GM18858 (cell line): ENCODE data around the gene KCNK10.

Experiments
- ATAC-seq: cut with Tn5 transposase; IDR thresholded peaks from one replicate; pipeline ENCODE4 v1.9.1; 2021; ENCODE audit not compliant: unreplicated experiment

Gene KCNK10

GRCh38 chr14:88233915-88234314 is 89.2 kb downstream of the KCNK10 start:
- no peak for ATAC-seq

GRCh38 chr14:88232771-88233170 is 90.3 kb downstream of the KCNK10 start:
- no peak for ATAC-seq

GRCh38 chr14:88231603-88232002 is 91.5 kb downstream of the KCNK10 start:
- no peak for ATAC-seq

- ATAC-seq, result no peak
Measured at GRCh38 chr14:88229428-88229827, 93.6 kb downstream of the KCNK10 start.

- ATAC-seq, result no peak
Measured at GRCh38 chr14:88228522-88229236, 94.4 kb downstream of the KCNK10 start.

- no peak for ATAC-seq
Measured at GRCh38 chr14:88227693-88228092, 95.4 kb downstream of the KCNK10 start.

GRCh38 chr14:88225721-88226120 is 97.3 kb downstream of the KCNK10 start:
- no peak for ATAC-seq

- no peak for ATAC-seq
Measured at GRCh38 chr14:88218119-88218915, 104.8 kb downstream of the KCNK10 start.

GRCh38 chr14:88212691-88213090 is 110.4 kb downstream of the KCNK10 start:
- ATAC-seq, result no peak

GRCh38 chr14:88210426-88210825 is 112.6 kb downstream of the KCNK10 start:
- ATAC-seq, result no peak

GRCh38 chr14:88209273-88209672 is 113.8 kb downstream of the KCNK10 start:
- ATAC-seq, result no peak

GRCh38 chr14:88208858-88209257 is 114.2 kb downstream of the KCNK10 start:
- no peak for ATAC-seq

GRCh38 chr14:88204221-88204620 is 118.8 kb downstream of the KCNK10 start:
- ATAC-seq, result no peak

GRCh38 chr14:88203291-88203690 is 119.8 kb downstream of the KCNK10 start:
- no peak for ATAC-seq

GRCh38 chr14:88202286-88202685 is 120.8 kb downstream of the KCNK10 start:
- ATAC-seq, result no peak

- no peak for ATAC-seq
Measured at GRCh38 chr14:88201851-88202250, 121.2 kb downstream of the KCNK10 start.

GRCh38 chr14:88199882-88200281 is 123.2 kb downstream of the KCNK10 start:
- no peak for ATAC-seq

GRCh38 chr14:88198446-88198845 is 124.6 kb downstream of the KCNK10 start:
- no peak for ATAC-seq

GRCh38 chr14:88196925-88197324 is 126.1 kb downstream of the KCNK10 start:
- ATAC-seq, result peak; percentile 85

- no peak for ATAC-seq
Measured at GRCh38 chr14:88196116-88196890, 126.8 kb downstream of the KCNK10 start.

- ATAC-seq, result no peak
Measured at GRCh38 chr14:88195676-88196075, 127.4 kb downstream of the KCNK10 start.

GRCh38 chr14:88194531-88194930 is 128.5 kb downstream of the KCNK10 start:
- ATAC-seq, result no peak
